CD4-positive, alpha-beta T cell treated with Interleukin-6 for 4 hours (primary cell): Measurements from ENCODE around the gene KCNE2.
"Not testable (repeated sequence)": the region's sequence is repeated elsewhere in the genome, so short reads cannot be mapped to it uniquely, and the experiment has no call there.

Source experiments
- DNase-seq: peaks from one replicate; pipeline ENCODE4 v3.0.0-alpha.2; 2020; ENCODE audit warnings: mixed read lengths

KCNE2 gene

DNA sequence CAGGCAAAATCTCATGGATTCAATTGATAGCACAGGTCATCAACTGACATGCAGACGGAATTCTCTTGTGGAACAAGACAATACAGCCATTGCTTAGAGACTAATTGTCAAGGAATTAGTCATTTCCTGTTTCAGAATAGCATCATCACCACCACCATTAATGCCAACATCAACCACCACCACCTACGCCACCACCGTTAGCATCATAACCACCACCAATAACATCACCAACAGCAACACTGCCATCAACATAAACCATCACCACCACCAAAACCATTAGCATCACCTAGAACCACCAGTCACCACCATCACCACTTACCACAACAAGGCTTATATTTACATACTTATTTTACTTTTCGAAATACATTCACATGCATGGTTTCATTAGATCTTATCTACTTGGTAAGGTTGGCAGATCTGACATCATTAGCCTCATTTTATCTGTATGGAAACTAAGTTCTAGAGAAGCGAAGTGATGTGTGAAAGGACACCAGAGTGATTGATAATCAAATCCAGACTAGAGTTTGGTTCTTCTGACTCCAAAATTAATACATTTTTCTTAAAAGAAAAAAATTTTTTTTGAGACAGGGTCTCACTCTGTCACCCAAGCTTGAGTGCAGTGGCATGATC, 53.8 kb downstream of the KCNE2 start:
- DNase-seq, result not testable (repeated sequence)
